Right ventricle myocardium superior (tissue), 1 donor: ENCODE measurements around the gene MAGI2. TPM values are rescaled to one million over a fixed set of nuclear protein-coding genes. Genes with fewer than 3 reads are reported as not detected.

Experiments used
- ATAC-seq: fragments of 200-7000 bp; cut with Tn5 transposase; one replicate; pipeline ENCODE4 v1.9.1; 2020; ENCODE audit warnings: mild to moderate bottlenecking; ENCODE audit not compliant: poor library complexity
- DNase-seq: peaks from one replicate; pipeline ENCODE4 v3.0.0-alpha.2; 2020
- intact Hi-C: fragments of 100-400 bp; cut with DNase I; formaldehyde crosslinking; loops from one replicate; pipeline ENCODE4 v1.11.2; 2022
- total RNA-seq: library from RNA; stranded (reverse); fragmentation: NEBNext Ultra II Directional; extraction: Animal tissue kit (Norgen Biotek cat#: 25700); gene quantifications from one replicate; pipeline ENCODE4 v1.2.1, GENCODE V29; 2021
- donor health status: DM: no; HTN: yes; CAD: no; lungs with severe emphysema.

Gene MAGI2
- total RNA-seq, 1 donor from 2014 or later: 3.9 TPM

DNA sequence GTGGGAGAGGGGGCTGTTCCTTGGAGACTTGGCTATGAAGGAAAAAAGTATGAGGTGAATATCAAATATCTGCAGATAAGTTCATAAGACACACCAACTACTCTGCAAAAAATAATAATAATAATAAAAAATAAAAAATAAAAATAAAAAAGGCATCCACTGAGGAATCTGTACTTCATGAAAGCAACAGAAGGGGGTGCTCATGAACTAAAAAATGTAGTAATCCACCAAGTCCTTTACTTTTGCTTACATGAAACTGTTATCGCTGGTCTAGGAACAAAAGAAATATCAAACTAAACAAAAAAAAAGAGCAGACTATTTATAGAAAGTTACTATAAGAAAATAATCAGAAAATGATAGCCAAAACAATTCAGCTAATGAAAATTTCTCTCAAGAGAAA lies 1075.9 kb downstream of the MAGI2 start:
- DNase-seq (no peak), ATAC-seq (no peak)
- intact Hi-C loops: no loop called here

DNA sequence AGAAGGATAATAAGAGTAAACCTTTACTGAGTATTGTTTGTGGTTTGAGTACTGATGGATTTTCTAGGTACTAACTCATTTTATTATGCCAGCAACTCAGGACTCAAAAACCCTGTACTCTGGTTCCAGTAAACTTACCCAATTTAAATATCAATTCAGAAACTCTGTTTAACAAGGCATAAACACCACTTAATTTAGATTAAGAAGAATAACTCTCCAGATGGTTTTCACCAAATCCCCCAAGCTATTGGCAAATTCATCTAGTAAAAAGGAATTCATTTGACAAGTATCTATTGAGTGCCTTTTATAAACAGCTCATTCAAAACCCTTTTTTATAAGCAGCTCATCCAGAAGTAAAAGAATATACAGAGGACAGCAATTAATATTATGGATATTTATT lies 1082.5 kb downstream of the MAGI2 start:
- no peak for ATAC-seq
- intact Hi-C loops: no loop called here
- DNase-seq: no peak

DNA sequence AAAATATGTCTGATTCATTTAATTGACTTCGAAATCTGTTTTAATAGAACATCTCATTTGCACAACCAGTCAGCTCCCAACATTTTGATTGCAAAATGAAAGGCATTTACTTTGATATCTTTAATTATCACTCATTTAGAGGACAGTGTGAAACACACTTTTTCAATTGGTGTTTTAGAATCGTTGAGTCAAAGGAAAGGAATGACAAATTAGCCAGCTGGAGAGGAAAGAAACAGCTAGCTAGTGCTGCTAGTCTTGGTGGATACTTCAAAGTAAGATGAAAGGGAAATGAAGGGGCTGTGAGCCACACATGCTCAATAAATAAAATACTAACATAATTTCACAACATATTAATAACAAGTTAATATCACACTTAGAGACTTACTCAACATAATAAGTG lies 1084.7 kb downstream of the MAGI2 start:
- intact Hi-C loops: no loop called here
- ATAC-seq: no peak
- DNase-seq: no peak

DNA sequence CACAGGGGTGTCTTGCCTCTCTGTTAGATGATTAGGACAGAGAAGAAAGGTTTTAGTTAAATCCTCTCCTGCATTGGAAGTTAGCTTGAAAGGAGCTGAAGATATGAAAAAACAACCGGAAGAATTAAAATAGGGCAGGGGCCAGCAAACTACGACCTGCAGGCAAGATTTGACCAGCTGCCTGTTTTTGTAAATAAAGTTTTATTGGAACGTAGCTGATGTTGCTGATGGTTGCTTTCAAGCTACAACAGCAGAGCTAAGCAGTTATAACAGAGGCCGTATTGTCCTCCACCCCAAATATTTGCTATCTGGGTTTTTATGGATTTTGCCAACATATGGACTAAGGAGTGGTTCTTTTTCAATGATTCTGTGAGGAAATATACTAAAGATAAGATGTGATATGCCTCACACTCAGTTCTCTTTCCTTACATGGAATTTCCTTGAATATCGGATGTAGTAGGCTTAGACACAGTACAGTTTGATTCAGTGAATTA lies 1086.1 kb downstream of the MAGI2 start:
- DNase-seq: no peak
- no peak for ATAC-seq
- intact Hi-C loops: no loop called here

DNA sequence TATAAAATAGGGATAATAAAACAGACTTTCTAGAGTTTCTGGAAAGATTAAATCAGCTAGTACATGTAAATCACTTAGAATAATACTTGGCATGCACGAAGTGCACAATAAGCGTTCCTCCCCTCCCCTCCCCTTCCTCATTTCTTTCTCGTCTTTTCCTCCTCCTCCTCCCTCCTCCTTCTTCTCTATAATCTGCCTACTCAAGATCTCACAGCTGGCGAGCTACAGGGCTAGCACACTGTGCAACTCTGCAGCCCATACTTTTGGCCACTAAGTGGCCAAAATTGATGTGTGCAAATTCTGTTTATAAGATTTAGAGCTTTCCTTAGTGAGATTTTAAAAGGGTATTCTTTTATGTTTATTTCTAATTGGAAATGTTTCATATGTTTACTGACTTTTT lies 1089.6 kb downstream of the MAGI2 start:
- DNase-seq (no peak), ATAC-seq (no peak)
- intact Hi-C loops: no loop called here

DNA sequence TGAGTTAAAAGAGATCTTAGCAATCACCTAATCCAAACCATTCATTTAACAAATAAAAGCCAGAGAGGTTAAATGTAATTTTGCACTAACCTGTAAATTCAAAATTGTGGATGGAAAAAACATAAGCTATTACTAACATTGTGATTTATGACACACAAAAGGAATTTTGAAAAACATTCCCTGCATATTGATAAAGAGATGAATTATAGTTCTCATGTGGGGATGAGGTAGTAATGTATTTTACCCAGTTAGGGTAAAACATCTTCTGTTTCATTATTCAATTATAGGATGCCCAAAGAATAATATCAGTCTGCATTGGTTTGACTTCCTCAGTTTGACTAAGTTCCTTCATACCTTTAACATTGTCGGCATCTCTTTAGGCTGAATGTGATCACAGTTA lies 1093.6 kb downstream of the MAGI2 start:
- no peak for DNase-seq
- no peak for ATAC-seq
- intact Hi-C loops: no loop called here

DNA sequence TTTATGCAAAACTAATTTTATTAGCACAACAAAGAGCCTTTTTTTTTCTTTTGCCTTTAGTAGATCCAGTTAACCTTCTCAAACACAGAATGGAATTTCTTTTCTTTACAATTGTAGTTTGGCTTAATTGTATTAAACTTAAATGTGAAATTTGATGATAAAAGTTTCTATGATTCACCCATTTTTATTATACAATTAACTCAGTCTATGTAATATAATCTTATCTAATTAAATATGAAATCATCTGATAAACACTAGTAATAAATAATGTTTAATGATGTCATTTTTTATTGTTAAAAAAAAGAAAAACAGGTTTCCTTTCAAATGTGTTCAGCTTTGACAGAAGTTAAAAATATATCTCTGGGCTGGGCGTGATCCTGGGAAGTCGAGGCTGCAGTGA lies 1095.8 kb downstream of the MAGI2 start:
- intact Hi-C loops: no loop called here
- DNase-seq: no peak
- no peak for ATAC-seq

DNA sequence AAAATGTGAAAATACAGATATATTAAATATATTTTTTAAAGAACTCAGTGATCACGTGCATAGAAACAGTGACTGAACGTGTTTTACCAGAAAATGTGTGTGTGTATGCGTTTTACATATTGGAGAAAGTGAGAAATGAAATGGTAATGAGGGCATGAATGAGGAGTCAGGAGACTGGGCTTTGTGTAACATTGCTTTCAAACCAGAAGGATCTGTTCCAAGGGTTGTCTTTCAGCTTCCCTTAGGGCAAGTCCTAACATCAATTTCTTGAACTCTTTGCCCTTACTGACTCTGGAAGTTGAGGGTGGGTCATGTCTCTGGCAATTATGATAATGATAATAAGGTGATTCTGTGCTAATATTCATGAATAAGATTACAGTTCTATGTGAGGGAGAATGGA lies 1097.6 kb downstream of the MAGI2 start:
- ATAC-seq: no peak

DNA sequence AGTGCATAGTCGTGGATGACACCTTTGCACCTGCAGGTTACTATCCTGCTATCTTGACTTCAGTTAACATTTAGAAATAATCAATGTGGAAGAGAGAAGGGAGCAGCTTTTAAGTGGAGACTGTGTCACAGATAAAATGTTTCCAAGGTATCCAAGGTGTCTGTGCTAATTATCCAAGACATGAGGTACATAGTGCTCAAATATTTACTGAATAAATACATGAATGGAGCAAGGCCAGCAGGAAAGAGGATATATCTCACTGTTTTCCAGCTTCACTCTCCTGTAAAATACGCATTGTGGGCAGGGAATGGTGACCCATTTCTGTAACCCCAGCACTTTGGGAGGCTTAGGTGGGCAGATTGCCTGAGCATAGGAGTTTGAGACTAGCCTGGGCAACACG lies 1102.5 kb downstream of the MAGI2 start:
- intact Hi-C loops: no loop called here
- DNase-seq: no peak
- no peak for ATAC-seq

More for the DNA sequence above, 1097.6 kb downstream of the MAGI2 start:
- intact Hi-C loops: no loop called here
- DNase-seq: no peak

DNA sequence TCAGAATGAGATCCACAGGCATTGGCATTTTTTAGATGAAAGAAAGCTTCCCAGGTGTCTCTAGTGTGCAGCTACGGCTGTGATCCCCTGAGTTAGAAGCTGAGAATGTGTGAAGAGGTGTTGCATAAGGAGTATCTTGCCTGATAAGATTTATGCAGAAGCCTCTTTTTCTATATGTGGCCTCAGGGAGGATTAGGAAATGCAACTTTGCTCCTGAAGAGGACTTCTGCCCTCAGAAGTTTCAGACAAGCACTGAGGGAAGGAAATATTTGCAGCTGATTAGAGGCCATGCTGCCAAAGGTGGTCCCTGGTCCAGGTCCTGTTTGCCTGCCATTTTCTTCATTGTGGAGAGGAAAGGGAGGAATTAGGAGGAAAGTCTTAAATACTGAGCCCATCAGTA lies 1103.1 kb downstream of the MAGI2 start:
- ATAC-seq: no peak
- no peak for DNase-seq
- intact Hi-C loops: no loop called here

DNA sequence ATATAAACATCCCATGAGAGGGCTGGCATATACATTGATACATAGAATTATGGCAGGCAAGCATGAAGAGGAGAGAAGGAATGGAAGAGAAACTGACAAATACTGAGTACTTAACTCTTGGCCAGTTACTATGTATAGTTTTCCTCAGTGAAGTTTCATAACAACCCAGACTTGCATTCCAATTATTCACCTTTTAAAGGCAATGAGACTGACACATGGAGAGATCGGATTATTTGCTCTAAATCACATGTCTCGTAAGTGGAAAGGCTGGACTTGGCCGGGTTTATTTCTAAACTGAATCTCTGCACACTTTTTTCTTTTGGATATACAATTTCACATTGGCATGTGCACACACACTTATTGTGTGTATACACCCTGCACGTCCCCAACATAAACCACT lies 1106.6 kb downstream of the MAGI2 start:
- peak; percentile 49 for ATAC-seq
- intact Hi-C loops: no loop called here
- no peak for DNase-seq

DNA sequence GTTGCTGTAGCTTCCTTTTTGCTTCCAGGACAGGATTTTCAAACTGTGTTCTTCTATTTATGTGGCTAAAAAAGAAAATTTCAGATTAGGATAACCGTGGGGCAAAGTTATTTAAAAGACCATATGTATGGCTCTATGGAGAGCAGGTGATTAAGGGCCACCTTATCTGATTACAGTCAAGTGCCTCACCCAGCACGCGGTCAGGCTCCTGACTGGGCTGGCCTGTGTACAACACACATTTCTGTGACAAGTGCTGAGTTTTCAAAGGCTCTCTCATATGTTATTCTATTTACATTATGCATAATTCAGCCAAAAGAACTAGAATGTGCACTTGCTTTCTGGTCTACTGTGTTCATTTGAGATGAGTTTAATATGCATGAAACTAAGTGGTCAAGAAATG lies 1107.5 kb downstream of the MAGI2 start:
- intact Hi-C loops: no loop called here
- ATAC-seq (peak; percentile 43), DNase-seq (no peak)

DNA sequence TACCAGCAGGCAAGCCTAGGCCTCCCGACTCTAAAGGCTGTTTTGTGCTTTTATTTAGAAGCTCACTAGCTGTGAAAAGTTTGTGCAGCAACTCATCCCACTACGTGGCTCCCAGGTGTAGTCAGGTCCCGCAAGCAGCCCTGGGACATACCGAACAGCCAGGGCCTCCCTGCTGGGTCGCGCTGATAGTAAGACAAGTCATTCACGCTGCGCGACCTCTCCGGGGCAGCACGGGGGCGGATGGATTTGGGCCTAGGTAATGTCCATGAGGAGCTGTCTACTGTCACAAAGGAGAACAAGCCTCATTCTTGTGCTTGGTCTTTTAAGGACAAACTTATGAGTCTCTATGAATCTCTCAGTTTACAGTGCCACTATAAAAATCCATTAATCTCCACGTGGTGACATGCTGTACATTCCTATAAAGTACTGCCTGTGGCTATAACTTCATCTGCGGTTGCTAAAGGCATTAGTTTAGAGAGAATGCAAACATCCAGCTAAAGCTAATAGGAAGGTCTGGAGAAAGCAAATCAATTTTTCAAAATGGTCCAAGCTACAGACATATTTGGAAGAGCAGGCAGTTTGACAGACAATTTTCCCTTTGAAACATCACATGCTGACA lies 1108.1 kb downstream of the MAGI2 start:
- DNase-seq (no peak), ATAC-seq (no peak)
- intact Hi-C loops: no loop called here

DNA sequence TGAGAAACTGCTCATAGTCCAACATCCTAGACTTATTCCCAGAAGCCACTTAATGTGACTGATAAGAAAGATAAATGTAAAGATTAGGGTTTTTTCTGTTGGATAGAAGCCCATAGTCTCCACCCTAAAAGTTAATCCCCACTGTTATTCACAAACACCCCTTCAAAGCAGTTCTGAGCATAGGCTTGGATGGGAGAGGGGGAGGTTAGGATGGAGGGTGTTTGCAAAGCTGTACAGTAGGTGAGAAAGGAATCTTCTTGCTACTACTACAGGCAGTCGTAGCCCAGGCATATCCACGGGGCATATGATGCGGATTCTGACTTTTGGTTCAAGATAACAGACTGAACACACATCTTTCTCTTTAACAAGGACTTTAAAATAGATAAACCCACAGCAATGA lies 1119.0 kb downstream of the MAGI2 start:
- DNase-seq: no peak

DNA sequence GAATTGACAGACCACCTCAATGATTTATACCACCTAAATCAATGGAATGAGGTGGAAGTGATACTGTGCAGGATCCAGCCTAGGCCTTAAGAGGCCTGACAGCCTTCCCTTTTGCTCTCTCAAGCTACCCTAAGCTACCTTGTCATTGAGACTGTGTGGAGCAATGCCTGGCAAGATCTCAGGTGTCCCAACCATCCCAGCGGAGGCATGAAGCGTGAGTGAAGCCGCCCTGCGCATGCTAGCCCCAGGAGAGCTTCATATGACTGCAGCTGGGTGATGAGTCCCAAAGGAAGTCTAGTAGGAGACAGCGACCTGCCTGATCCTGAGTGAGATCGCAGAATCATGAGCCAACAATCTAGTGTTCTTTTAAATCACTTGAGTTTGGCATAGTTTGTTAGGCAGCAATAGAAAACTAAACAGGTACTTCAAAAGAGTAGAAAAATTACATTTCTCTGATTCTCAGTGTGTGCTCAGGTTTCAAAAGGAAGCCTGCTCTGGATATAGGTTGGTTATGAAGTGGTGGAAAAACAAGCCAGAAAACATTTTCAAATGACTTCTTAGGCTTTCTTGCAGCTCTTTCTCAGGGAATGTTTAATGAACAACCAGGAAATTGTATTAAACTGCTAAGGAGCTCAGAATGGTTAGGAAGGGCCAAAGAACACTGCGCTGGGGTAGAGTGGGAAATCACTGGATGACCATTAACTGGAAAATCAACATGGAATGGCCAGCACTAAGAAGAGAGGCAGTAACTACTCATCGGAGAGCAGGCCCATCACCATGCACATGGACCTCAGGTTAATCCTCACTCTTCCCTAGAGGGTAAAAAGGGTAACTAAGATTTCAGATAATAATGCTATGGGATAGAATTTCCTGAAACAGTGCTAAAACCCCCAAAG lies 1119.7 kb downstream of the MAGI2 start:
- intact Hi-C loops: no loop called here
- DNase-seq: no peak
- no peak for ATAC-seq

More for the DNA sequence above, 1119.0 kb downstream of the MAGI2 start:
- no peak for ATAC-seq
- intact Hi-C loops: no loop called here

DNA sequence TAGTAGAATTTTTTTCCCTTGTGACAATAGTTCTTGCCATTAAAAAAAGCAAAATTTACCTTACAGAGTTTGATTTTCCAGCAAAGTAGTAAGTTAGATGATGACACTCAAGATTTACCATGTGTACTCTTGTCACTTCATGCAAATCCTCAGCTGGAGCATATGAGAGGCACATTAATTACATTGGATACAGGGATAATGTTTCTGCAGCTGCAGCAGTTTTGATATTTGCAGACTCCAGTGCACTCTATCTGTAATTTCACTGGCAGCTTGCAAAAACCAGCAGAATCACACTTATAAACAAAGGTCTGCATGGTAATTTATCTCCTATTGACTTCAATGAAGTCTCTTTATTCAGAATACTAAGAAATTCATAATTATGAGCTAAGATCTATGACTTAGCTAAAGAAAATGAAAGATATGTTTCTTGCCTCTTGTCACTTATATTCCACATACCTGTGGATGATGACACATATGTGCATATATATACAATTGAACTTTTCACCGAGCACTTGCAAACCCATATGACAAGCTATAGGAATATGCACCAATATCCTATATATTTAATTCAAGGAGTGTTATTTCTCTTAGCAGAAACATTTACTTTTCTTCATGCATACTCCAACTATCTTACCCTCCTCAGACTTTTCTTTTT lies 1124.3 kb downstream of the MAGI2 start:
- ATAC-seq: no peak
- no peak for DNase-seq
- intact Hi-C loops: no loop called here

DNA sequence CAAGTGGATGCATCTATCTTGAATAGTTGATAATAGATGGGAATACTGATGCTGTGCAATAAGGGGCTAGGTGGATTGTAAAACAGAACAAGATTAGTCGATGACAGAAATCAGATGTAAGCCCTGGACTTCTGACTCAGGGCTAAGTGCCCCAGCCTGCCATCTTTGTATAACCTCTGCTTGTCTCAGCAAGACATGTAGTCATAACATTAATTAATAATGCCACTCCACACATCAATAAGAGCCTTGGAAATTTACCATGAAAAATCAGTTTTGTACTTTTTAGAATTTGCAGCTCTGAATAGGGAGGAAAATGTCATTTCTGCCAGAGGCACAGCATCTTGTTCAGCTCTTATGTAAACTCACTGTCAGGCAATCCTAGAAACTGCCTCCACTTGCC lies 1125.7 kb downstream of the MAGI2 start:
- DNase-seq (no peak), ATAC-seq (no peak)
- intact Hi-C loops: no loop called here

DNA sequence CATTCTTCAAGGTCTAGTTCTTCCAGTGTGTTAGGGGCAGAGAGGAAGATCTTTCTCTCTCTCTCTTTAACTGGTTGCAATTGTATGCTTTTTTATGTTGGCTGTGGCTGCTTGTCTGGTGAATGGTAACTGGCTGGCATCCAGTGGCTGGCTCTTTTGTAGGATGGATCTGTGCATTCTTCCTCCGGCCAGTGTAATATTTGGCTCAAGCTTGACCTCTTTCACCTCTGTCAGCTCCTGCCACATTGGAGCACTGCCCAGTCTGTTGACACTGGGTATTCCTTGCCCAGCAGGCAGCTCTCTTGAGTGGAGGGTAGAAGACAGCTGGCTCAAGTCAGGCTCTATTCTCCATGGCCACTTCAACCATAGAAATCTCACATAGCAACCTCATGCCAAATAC lies 1126.6 kb downstream of the MAGI2 start:
- DNase-seq (peak; percentile 54), ATAC-seq (peak; percentile 83)
- intact Hi-C loops: no loop called here

DNA sequence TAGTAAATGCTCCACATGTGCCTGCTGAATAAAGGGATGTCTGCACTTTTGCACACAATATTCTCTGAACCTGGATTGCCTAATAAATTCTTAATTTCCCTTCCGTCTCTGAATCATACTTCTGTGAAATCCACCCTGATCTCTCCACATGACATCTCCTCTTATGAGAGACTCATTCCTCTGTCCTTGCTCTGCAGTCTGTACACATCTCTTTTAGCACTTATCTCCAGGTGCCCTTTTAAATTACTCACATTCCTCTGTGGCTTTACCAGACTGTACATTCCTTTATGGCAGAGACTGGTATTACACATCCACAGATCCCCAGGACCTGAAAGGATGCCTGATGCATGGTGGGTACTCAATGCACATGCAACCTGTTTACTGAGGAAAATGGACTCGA lies 1127.3 kb downstream of the MAGI2 start:
- no peak for DNase-seq
- intact Hi-C loops: no loop called here
- ATAC-seq: no peak

DNA sequence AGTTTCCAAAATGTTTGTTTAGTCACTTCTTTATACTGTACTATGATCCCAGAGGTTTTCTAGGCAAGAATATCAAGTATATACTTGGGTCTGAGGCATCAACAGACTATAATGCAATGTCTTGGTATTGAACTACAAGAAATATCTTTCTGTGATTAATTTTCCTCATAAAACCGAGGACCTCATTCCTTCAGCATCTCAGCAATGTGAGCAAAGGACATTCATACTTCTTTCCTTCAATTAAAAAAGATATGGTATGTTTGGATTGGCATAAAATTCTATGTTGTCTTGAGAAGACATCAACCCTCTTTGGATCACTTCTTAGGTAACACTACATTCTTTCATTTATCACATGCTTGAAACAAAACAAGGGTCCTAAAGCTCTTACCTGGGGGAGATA lies 1130.3 kb downstream of the MAGI2 start:
- ATAC-seq: no peak
- DNase-seq: no peak
- intact Hi-C loops: no loop called here
